Transverse colon (tissue), 4 donors: ENCODE data around the gene BTRC.

ENCODE experiments used
- EP300 ChIP-seq: sonication (generic); formaldehyde crosslinking; IDR thresholded peaks from one replicate; pipeline ENCODE4 v1.6.1; 2017; ENCODE audit warnings: antibody characterized with exemption, low read depth
- POLR2A ChIP-seq: fragments of 450-650 bp; IDR thresholded peaks from one replicate; pipeline ENCODE4 v1.6.1; 2016; ENCODE audit warnings: antibody characterized with exemption, mild to moderate bottlenecking, moderate library complexity
- POLR2AphosphoS5 ChIP-seq, 3 donors: sonication (generic); formaldehyde crosslinking; IDR thresholded peaks; one replicate each; pipeline ENCODE4 v1.6.1; 2016; ENCODE audit warnings: antibody characterized with exemption in 3 of 3
- TF ChIP-seq, protein P1 (sequence below), 5 experiments: fragments of 200-600 bp in 3 of 5; fragments of 450-650 bp in 2 of 5; sonication (generic) in 3 of 5; IDR thresholded peaks; 1 replicate in 2 of 5; 2 replicates in 3 of 5; pipeline ENCODE4 v1.5.1; 2016 to 2017; ENCODE audit warnings: antibody characterized with exemption in 5 of 5, inconsistent platforms in 3 of 5, mild to moderate bottlenecking in 2 of 5, moderate library complexity in 1 of 5

- TF ChIP-seq, protein P1, sequence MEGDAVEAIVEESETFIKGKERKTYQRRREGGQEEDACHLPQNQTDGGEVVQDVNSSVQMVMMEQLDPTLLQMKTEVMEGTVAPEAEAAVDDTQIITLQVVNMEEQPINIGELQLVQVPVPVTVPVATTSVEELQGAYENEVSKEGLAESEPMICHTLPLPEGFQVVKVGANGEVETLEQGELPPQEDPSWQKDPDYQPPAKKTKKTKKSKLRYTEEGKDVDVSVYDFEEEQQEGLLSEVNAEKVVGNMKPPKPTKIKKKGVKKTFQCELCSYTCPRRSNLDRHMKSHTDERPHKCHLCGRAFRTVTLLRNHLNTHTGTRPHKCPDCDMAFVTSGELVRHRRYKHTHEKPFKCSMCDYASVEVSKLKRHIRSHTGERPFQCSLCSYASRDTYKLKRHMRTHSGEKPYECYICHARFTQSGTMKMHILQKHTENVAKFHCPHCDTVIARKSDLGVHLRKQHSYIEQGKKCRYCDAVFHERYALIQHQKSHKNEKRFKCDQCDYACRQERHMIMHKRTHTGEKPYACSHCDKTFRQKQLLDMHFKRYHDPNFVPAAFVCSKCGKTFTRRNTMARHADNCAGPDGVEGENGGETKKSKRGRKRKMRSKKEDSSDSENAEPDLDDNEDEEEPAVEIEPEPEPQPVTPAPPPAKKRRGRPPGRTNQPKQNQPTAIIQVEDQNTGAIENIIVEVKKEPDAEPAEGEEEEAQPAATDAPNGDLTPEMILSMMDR (IDR thresholded peaks at IDR 0.05), result no peak
- TF ChIP-seq POLR2A (no peak), EP300 (no peak), POLR2AphosphoS5 (IDR thresholded peaks at IDR 0.05) (no peak)
Measured at GRCh38 chr10:101558671-101559595, 205.0 kb downstream of the BTRC start.
